GM18519 (cell line): Measurements from ENCODE around the gene GATA1.

Experiments used
- ATAC-seq: cut with Tn5 transposase; IDR thresholded peaks from one replicate; pipeline ENCODE4 v1.9.1; 2021; ENCODE audit warnings: mild to moderate bottlenecking, moderate library complexity; ENCODE audit not compliant: unreplicated experiment, low FRiP score

Gene GATA1

GRCh38 chrX:48839686-48840085, 53.3 kb downstream of the GATA1 start:
- ATAC-seq: no peak
